ENCODE measurements around the gene APOBEC3C. TPM values are rescaled to one million over a fixed set of nuclear protein-coding genes. Genes with fewer than 3 reads are reported as not detected.
"Not testable (repeated sequence)": the region's sequence is repeated elsewhere in the genome, so short reads cannot be mapped to it uniquely, and the experiment has no call there.

APOBEC3C gene
- total and polyA plus RNA-seq, 12 donors: 10.6 to 88.2 (median 40.5) TPM

DNA sequence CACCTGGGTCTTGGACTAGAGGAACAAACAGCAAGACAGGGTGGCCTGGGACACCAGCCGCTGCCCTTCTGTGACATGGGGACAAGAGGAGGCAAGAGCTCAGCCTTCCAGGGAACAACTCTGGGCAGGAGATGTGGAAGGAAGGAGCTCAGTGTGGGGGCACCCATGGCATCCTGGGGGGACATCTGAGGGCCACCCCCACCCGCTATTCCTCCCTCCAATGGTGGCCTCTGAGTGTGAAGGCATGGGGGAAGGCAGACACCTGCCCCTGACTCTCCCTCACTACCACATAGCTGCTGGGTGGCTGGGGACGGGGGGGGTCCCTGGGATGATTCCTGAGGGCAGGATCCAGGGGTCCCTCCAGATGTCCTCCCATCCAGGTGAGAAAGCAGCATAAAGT lies 27.4 kb upstream of the APOBEC3C start:
- no peak overlapping the region for H3K4me3 ChIP-seq
- WGBS, 4 donors: 94 to 100% (median 98%) methylated on average over 1 to 3 of the region's 3 CpGs
- no peak overlapping the region for H3K27ac ChIP-seq
- intact Hi-C loops (cut with DNase I): no loop called here
- TF ChIP-seq POLR2A (IDR thresholded peaks at IDR 0.05) (no peak), CTCF (IDR thresholded peaks at IDR 0.05) (no peak)
- no peaks in the 10 kb centered on the region for H3K9me3 ChIP-seq (replicated peaks in 1 of 3)
- DNase-seq: no peak
- no peaks in the 10 kb centered on the region for H3K27me3 ChIP-seq
- no peaks in the 10 kb centered on the region for H3K4me1 ChIP-seq (replicated peaks in 1 of 2)
- H3K36me3 ChIP-seq (replicated peaks in 1 of 2): no peaks in the 10 kb centered on the region

DNA sequence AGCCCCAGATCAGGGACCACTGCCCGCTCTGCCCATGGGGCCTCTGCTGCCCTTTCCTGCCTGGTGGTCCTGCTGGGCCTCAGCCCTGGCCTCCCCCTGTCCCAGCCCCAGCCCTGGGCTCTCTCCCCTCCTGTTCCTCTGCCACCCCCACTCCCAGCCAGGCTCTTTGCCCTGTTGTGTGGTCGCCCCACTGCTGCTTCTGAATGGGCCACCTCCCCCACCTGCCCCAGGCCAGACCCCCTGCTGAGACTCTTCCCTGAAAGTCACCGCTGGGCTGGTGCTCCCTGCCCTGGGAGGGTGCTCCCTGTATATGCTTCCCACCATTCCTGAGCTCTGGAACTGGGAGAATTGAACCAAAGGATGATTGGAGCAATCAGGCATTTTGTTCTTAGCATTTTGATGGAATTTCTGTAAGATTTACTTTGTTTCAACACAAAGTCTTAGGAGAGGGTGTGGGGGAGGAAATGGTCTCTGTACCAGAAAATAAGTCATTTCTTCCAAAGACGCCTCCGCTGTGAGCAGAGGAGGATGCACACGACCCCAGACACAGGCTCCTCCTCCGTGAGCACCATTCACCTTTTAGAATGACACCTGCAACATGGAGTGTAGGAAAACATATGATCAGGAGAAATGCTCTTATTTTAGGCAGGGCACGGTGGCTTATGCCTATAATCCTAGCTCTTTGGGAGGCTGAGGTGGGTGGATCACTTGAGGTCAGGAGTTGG lies 26.7 kb upstream of the APOBEC3C start:
- no peak for TF ChIP-seq POLR2A (IDR thresholded peaks at IDR 0.05)
- no peak for TF ChIP-seq CTCF (IDR thresholded peaks at IDR 0.05)
- Histone ChIP-seq H3K27ac (no peak overlapping the region), H3K4me1 (replicated peaks in 1 of 2) (no peaks in the 10 kb centered on the region), H3K9me3 (replicated peaks in 1 of 3) (no peaks in the 10 kb centered on the region), H3K4me3 (no peak overlapping the region), H3K36me3 (replicated peaks in 1 of 2) (no peaks in the 10 kb centered on the region), H3K27me3 (no peaks in the 10 kb centered on the region)
- 86 to 92% (median 88%) methylated on average over 7 to 8 of the region's 8 CpGs for WGBS, 4 donors
- no peak for DNase-seq
- intact Hi-C loops (cut with DNase I): no loop called here

DNA sequence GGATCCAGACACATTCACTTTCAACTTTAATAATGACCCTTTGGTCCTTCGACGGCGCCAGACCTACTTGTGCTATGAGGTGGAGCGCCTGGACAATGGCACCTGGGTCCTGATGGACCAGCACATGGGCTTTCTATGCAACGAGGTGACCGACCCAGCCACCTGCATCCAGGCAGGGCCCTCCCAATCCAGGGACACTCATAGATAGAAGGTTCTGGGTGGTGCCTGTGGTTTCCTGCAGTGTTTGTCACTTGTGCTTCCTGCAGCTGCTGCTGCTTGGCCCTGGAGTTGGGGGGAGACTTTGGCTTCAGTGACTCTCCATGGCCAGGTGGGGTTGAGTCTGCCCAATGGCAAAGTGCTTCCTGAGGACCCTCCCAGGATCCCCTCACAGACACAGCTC lies 24.6 kb upstream of the APOBEC3C start:
- DNase-seq: no peak
- 87 to 93% (median 92%) methylated on average over 3 to 6 of the region's 6 CpGs for WGBS, 4 donors

DNA sequence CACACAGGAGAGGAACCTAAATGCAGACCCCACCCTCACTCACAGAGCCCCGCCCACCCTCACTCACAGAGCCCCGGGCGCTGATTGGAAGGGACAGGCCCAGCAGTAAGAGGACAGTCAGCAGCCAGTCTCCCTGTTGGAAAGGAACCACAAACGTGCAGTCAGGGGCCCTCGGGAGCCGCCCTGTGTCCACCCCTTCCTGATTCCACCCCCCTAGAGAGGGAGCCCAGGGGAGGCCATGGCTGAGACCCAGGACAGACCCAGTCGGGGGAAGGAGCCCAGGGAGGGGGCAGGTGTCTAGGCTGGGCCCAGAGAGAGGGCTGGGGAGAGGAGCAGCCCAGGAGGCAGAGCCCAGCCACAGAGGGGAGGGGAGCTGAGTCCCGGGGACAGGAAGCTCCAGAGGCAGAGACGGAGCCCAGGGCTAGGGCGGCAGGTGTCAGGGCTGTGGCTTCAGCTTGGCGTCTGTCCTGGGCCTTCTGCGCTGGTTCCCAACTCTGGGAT lies 21.1 kb upstream of the APOBEC3C start:
- H3K27me3 ChIP-seq; H3K27ac ChIP-seq; H3K36me3 ChIP-seq (replicated peaks in 1 of 2); DNase-seq; intact Hi-C loops (cut with DNase I); H3K4me1 ChIP-seq (replicated peaks in 1 of 2); H3K9me3 ChIP-seq (replicated peaks in 1 of 3); H3K4me3 ChIP-seq: not testable (repeated sequence)
- 57 to 75% (median 63%) methylated on average over 3 to 12 of the region's 12 CpGs for WGBS, 4 donors

More for the DNA sequence above, 24.6 kb upstream of the APOBEC3C start:
- Histone ChIP-seq H3K4me1 (replicated peaks in 1 of 2) (no peaks in the 10 kb centered on the region), H3K4me3 (no peak overlapping the region), H3K27ac (no peak overlapping the region), H3K36me3 (replicated peaks in 1 of 2) (no peaks in the 10 kb centered on the region), H3K27me3 (no peaks in the 10 kb centered on the region), H3K9me3 (replicated peaks in 1 of 3) (no peaks in the 10 kb centered on the region)
- no peak for TF ChIP-seq CTCF (IDR thresholded peaks at IDR 0.05)
- intact Hi-C loops (cut with DNase I): no loop called here

DNA sequence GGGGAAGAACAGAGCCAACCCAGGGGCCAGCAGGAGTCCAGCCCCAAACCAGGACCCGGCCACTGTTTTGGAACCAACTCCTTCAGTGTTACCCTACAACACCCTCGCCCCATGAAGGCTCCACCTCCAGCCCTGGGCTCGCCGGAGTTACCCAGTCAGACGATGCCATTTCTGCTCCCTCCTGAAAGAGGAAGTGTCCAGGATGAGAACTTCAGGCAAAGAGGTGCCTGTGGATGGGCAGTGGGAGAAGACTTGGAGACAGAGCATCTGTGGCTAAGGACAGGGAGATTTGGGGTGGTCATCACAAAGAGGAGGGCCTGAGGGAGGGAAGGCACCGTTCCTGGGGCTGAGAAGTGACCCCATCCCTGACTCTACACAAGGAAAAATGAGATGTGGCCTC lies 18.0 kb upstream of the APOBEC3C start:
- DNase-seq: no peak
- no peak overlapping the region for H3K27ac ChIP-seq
- H3K4me3 ChIP-seq: no peak overlapping the region
- H3K27me3 ChIP-seq: peaks cover 6% of the 10 kb centered on the region
- H3K9me3 ChIP-seq (replicated peaks in 1 of 3): no peaks in the 10 kb centered on the region
- intact Hi-C loops (cut with DNase I): no loop called here
- TF ChIP-seq POLR2A (IDR thresholded peaks at IDR 0.05): no peak
- TF ChIP-seq CTCF (IDR thresholded peaks at IDR 0.05): no peak
- H3K36me3 ChIP-seq (replicated peaks in 1 of 2): no peaks in the 10 kb centered on the region
- H3K4me1 ChIP-seq (replicated peaks in 1 of 2): no peaks in the 10 kb centered on the region
- 66 to 83% (median 72%) methylated on average over 6 of the region's 6 CpGs for WGBS, 4 donors
